Dedifferentiated amniotic fluid mesenchymal stem cell (primary cell): ENCODE measurements around the gene ZNF365.
A peak's percentile ranks its signal among the peaks of the same experiment; 100 is the strongest.

Experiments
- DNase-seq: peaks from one replicate; pipeline ENCODE4 v3.0.0-alpha.2; 2016; ENCODE audit errors: extremely low spot score

Gene ZNF365

DNA sequence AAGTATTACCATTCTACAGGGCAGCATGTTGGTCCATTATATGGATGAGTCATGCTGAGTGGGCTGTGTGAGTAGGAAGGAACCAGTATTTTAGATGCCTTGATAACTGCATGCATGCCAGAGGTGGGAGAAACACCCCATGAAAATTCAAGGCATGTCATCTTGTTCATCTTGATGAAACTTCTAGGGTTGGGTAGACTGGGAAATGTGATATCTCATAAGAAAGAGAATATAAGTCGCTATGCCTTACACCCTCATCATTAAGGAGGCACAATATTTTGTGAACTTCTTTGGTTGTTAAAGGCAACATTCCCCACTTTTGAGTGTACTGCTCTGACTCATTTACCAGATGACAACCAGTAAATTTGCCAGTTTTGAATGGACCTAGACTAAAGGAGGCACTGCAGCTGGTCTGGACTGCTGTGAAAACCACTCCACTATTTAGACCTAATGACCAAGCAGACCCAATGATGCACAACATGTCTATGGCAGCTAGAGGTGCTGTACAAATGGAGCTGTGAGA is 48.0 kb downstream of the ZNF365 start:
- DNase-seq: peak; percentile 40

GRCh38 chr10:62424026-62424425 is 49.9 kb downstream of the ZNF365 start:
- DNase-seq: no peak

GRCh38 chr10:62426086-62426485 is 51.9 kb downstream of the ZNF365 start:
- no peak for DNase-seq

DNA sequence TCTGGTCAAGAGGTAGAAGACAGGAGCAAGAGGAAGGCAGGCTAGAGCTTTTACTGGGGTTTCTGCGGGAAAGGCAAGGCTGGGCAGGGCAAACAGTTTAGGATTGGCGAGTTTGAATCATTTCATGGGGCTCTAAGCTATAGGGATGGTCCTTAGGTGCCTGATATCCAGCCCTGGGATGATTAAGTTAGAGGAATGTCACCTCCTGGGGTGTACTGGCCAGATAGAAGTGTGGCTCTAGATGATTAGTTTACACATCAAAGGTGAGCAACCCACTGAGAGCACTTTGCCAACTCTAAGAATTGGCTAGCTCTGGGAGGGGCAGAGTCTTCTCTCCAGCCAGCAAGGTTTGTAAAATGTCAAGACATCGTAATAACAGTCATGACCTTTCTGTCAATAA is 52.4 kb downstream of the ZNF365 start:
- no peak for DNase-seq

GRCh38 chr10:62430881-62431280 is 56.7 kb downstream of the ZNF365 start:
- no peak for DNase-seq

GRCh38 chr10:62433181-62433692 is 59.1 kb downstream of the ZNF365 start:
- peak; percentile 91 for DNase-seq

DNA sequence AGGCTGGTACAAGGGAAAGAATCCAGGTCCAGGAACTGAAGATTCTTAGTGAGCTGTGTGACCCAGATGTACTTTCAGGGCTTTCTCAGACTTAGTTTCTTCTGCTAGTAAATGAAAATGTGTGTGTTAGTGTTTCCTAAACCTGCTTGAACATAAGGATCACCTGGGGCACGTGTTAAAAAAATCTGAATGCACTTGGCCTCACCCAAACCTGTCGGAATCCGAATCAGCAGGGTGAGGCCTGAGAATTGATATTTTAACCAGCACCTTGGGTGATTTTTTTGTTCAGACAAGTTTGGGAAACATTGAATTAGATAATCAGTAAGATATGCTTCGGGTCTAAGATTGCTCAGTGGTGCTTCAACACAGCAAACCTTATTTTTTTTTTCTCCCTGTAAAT is 59.7 kb downstream of the ZNF365 start:
- DNase-seq: no peak

GRCh38 chr10:62437696-62438095 is 63.5 kb downstream of the ZNF365 start:
- peak; percentile 91 for DNase-seq

DNA sequence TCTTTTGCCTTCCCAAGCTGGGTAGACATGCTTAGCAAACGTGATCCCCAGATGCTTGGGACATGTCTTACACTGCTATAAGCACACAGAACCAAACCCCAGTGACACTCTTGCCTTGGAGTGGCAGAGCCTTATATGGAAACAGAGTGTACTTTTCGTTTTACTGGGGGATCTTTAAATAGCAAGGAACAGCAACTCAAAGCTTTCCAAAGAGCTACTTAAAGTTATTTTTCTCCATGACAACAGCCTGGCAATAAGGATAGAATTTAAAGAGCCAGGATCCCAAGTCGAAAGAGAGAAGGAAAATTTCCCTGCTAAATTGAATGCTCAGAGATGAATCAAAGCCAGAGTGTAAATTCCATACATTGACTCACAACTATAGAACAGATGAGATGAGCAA is 67.8 kb downstream of the ZNF365 start:
- DNase-seq: no peak

DNA sequence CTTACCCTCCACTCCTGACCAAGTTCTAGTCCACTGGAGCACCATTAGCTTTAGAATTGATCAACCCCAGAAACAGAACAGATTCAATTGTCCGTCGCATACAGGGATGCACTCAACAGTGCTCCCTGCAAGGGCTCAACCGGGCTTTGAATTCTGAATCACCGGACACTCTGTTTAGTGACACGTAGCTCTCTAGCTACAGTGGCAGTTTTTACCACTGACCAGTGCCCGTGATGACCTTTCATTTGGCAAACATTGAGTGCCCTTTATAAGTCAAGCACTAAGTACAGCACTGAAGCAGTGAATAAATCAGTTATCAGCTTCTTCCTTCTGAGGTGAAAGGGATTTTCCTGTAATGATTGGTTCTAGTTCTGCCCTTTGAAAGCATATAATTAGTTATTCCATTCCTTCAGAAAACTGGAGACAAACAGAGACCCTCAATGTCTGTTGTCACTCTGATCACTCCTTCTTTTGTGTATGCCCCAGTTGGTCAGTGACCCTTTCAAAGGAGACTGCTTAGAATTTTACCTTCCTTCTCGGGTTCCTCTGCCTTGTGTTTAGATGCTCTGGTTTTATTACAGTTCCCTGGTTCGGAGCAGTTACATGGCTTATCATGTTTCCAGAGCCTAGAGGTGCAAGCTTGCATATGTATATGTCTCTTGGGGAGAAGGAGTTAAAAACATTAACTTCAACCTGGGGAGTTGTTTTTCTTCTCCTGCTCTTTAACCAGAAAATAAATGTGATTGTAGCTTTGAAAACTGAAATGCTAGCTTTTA is 68.9 kb downstream of the ZNF365 start:
- DNase-seq: no peak

DNA sequence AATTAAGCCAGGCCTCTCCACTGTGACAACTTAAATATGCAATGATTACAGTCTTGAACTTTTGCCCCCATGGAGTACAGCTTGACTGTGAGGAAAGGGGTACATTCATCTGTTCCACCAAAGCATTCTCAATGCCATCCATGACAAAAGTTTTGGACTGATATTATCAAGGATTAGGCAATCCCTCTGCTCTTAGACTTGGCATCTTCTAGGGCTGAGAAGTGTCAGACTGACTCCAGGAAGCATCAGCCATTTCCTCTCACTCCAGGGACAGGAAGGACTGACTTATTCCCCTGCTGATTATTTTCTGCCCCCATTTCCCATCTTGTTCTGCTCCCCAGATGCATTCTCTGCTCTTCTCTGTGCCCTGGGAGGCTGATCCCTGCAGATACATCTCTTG is 69.7 kb downstream of the ZNF365 start:
- no peak for DNase-seq

DNA sequence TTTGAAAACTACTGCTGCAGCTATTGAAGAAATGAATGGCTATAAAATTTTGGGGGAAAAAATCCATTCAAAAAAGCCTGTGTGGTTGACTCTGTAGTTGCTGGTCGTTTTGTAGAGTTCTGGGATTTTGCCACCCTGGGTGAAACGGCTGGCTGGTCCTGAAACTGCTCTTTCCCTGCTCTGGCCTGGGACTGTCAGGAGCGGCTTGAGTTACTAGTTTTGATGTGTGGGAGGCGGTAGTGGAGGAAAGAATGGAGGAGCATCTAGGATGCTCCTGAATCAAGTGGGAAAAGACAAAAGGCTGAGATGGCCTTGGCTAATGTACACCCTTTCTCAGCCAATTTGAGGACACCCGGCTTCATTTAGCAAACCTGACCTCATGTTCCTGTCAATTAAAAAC is 72.5 kb downstream of the ZNF365 start:
- DNase-seq: no peak

GRCh38 chr10:62450912-62451610 is 76.9 kb downstream of the ZNF365 start:
- no peak for DNase-seq

GRCh38 chr10:62451611-62451975 is 77.4 kb downstream of the ZNF365 start:
- no peak for DNase-seq
